Measurements from ENCODE around the gene CASP5. TPM values are rescaled to one million over a fixed set of nuclear protein-coding genes. Genes with fewer than 3 reads are reported as not detected.
A peak's percentile ranks its signal among the peaks of the same experiment; 100 is the strongest.

The CASP5 gene
- polyA plus RNA-seq, 2 of the 4 experiments (the other 2 are of a cell fraction): not detected

DNA sequence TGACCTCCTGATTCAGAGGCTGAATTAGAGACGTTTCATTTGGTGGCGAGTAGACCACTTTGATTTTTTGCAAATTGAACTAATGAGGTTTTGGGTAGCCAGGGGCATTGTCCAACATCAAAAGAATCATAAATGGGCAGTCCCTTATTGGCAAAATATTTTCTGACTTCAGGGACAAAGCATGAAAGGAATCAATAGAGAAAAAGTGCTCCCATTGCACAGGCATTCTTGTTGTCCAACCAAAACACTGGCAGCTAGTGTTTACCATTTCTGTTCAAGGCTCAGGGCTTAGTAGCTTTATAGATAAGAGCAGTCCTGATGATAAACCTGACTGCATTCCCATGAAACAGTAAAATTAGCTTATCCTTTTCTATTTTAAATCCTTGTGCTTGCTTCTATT, 28.6 kb upstream of the CASP5 start:
- no peak overlapping the region for H3K4me3 ChIP-seq
- H3K4me1 ChIP-seq: peaks cover 9% of the 10 kb centered on the region
- H3K4me2 ChIP-seq: no peak overlapping the region
- DNase-seq (ENCODE audit: low read depth in 1 of 2, low spot score in 1 of 2): no peak
- ChIA-PET CTCF (no interaction called here), POLR2A (no interaction called here)
- TF ChIP-seq, protein P1, sequence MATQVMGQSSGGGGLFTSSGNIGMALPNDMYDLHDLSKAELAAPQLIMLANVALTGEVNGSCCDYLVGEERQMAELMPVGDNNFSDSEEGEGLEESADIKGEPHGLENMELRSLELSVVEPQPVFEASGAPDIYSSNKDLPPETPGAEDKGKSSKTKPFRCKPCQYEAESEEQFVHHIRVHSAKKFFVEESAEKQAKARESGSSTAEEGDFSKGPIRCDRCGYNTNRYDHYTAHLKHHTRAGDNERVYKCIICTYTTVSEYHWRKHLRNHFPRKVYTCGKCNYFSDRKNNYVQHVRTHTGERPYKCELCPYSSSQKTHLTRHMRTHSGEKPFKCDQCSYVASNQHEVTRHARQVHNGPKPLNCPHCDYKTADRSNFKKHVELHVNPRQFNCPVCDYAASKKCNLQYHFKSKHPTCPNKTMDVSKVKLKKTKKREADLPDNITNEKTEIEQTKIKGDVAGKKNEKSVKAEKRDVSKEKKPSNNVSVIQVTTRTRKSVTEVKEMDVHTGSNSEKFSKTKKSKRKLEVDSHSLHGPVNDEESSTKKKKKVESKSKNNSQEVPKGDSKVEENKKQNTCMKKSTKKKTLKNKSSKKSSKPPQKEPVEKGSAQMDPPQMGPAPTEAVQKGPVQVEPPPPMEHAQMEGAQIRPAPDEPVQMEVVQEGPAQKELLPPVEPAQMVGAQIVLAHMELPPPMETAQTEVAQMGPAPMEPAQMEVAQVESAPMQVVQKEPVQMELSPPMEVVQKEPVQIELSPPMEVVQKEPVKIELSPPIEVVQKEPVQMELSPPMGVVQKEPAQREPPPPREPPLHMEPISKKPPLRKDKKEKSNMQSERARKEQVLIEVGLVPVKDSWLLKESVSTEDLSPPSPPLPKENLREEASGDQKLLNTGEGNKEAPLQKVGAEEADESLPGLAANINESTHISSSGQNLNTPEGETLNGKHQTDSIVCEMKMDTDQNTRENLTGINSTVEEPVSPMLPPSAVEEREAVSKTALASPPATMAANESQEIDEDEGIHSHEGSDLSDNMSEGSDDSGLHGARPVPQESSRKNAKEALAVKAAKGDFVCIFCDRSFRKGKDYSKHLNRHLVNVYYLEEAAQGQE (IDR thresholded peaks at IDR 0.05): no peak
- no peak for TF ChIP-seq RARB (CRISPR knock-in tag; IDR thresholded peaks at IDR 0.05)
- no peak for TF ChIP-seq POLR2A (IDR thresholded peaks at IDR 0.05; ENCODE audit: low read length)
- TF ChIP-seq RFX5 (IDR thresholded peaks at IDR 0.05): no peak
- TF ChIP-seq EHF (CRISPR knock-in tag; IDR thresholded peaks at IDR 0.05): no peak
- TF ChIP-seq JUNB (IDR thresholded peaks at IDR 0.05): no peak
- no peak for TF ChIP-seq TP53 (CRISPR knock-in tag; IDR thresholded peaks at IDR 0.05)
- TF ChIP-seq SREBF2 (IDR thresholded peaks at IDR 0.05): no peak
- TF ChIP-seq MAZ (IDR thresholded peaks at IDR 0.05; ENCODE audit: borderline replicate concordance, low read depth, low read length): no peak
- no peak for TF ChIP-seq FOXS1 (CRISPR knock-in tag; IDR thresholded peaks at IDR 0.05)
- TF ChIP-seq ZSCAN20 (CRISPR knock-in tag; IDR thresholded peaks at IDR 0.05): no peak
- no peak for TF ChIP-seq FOSL2 (IDR thresholded peaks at IDR 0.05)
- TF ChIP-seq FOSL2 (CRISPR knock-in tag; IDR thresholded peaks at IDR 0.05): no peak
- no peak for FAIRE-seq
- ATAC-seq: no peak
- 58% methylated on average over 2 of the region's 2 CpGs for WGBS (ENCODE audit: missing lambda C conversion rate)
- no peaks in the 10 kb centered on the region for H3K9me3 ChIP-seq
- H3K27ac ChIP-seq: no peak overlapping the region

- DNase-seq (ENCODE audit: low read depth in 1 of 2, low spot score in 1 of 2) (no peak), ATAC-seq (no peak), FAIRE-seq (no peak)
- Histone ChIP-seq H3K9me3 (no peaks in the 10 kb centered on the region), H3K27ac (no peak overlapping the region; a peak in 1 of 6 replicates), H3K4me1 (peaks cover 14% of the 10 kb centered on the region), H3K4me2 (no peak overlapping the region), H3K4me3 (no peak overlapping the region)
- POLR2A ChIA-PET: no interaction called here
- CTCF ChIA-PET: no interaction called here
- no peak for TF ChIP-seq E2F6 (IDR thresholded peaks at IDR 0.05; ENCODE audit: borderline replicate concordance, low read depth)
- no peak for TF ChIP-seq ELK1 (IDR thresholded peaks at IDR 0.05; ENCODE audit: low read depth, low read length)
- TF ChIP-seq RARB (CRISPR knock-in tag; IDR thresholded peaks at IDR 0.05): no peak
- TF ChIP-seq EHMT2 (IDR thresholded peaks at IDR 0.05; ENCODE audit: low read depth): no peak
- WGBS (ENCODE audit: missing lambda C conversion rate): 88% methylated on average over 1 of the region's 1 CpG
Measured at GRCh38 chr11:105049481-105049880, 26.5 kb upstream of the CASP5 start.

- Histone ChIP-seq H3K4me3 (0 out of 3 replicates have a peak overlapping the region, but pooled peaks have one; percentile 15), H3K4me2 (peak overlapping the region; percentile 37), H3K4me1 (peaks cover 14% of the 10 kb centered on the region), H3K9me3 (no peaks in the 10 kb centered on the region), H3K27ac (peak overlapping the region; percentile 56 to 74)
- 4% methylated on average over 8 of the region's 8 CpGs for WGBS (ENCODE audit: missing lambda C conversion rate)
- FAIRE-seq (no peak), ATAC-seq (peak; percentile 100), DNase-seq (ENCODE audit: low read depth in 1 of 2, low spot score in 1 of 2) (peak; percentile 48 to 90)
- ChIA-PET POLR2A (interaction anchor here (1.2 kb wide), 1 partner anchor 50 kb away, joined by 3 read pairs; no protein-coding TSS in a partner anchor), CTCF (no interaction called here)
- TF ChIP-seq KDM5A (IDR thresholded peaks at IDR 0.05) (no peak), CBX2 (IDR thresholded peaks at IDR 0.05; ENCODE audit: borderline replicate concordance, low read depth) (no peak), HOXB5 (CRISPR knock-in tag; IDR thresholded peaks at IDR 0.05) (no peak), FOXS1 (CRISPR knock-in tag; IDR thresholded peaks at IDR 0.05) (peak; percentile 45; the same call in 1 of the 2 replicates), CHD2 (IDR thresholded peaks at IDR 0.05; ENCODE audit: low read length, partially characterized antibody) (no peak), RCOR1 (IDR thresholded peaks at IDR 0.05; ENCODE audit: low read depth, low read length) (no peak), HOXB13 (CRISPR knock-in tag; IDR thresholded peaks at IDR 0.05; ENCODE audit: low read depth) (no peak), FOSL2 (IDR thresholded peaks at IDR 0.05) (peak; percentile 91), FOSL2 (CRISPR knock-in tag; IDR thresholded peaks at IDR 0.05) (peak; percentile 93), BHLHE40 (IDR thresholded peaks at IDR 0.05; ENCODE audit: low read depth, low read length) (no peak), TFCP2L1 (CRISPR knock-in tag; IDR thresholded peaks at IDR 0.05) (no peak), ELK1 (IDR thresholded peaks at IDR 0.05; ENCODE audit: low read depth, low read length) (no peak), PHF8 (IDR thresholded peaks at IDR 0.05; ENCODE audit: borderline replicate concordance, low read depth) (no peak), BCL3 (IDR thresholded peaks at IDR 0.05) (peak; percentile 89; the same call in 2 of the 3 replicates), ESRRA (IDR thresholded peaks at IDR 0.05; ENCODE audit: borderline replicate concordance, low read length) (no peak)
Measured at GRCh38 chr11:105046898-105047579, 24.1 kb upstream of the CASP5 start.

Measured in A549 (cell line).